HEK293 (cell line): ENCODE data around the gene NEK7.

Experiments used
- CTCF ChIA-PET: fragments of 350-600 bp; formaldehyde crosslinking; extraction: SDS; loops from one replicate; lab custom pipeline; 2021; ENCODE audit warnings: antibody characterized with exemption; lab: Yijun Ruan, JAX
- POLR2A ChIA-PET: fragments of 300-600 bp; formaldehyde crosslinking; extraction: SDS; loops from one replicate; lab custom pipeline; 2020; ENCODE audit warnings: antibody characterized with exemption, inconsistent platforms; lab: Yijun Ruan, JAX
- H3K27ac ChIP-seq: fragments of 200-500 bp; sonication (Bioruptor generic); 2 replicates; pipeline ENCODE4 v1.5.1; 2014; ENCODE audit warnings: low read depth, low read length, control low read depth, inconsistent platforms; ENCODE audit errors: extremely low read depth
- H3K36me3 ChIP-seq, 2 experiments: fragments of 200-500 bp in 1 of 2; sonication (Bioruptor generic) in 1 of 2; 1 replicate in 1 of 2; 2 replicates in 1 of 2; pipeline ENCODE4 v1.5.1; 2014 to 2017; ENCODE audit warnings: inconsistent platforms in 2 of 2, low read length in 2 of 2; ENCODE audit not compliant: control insufficient read depth in 2 of 2, insufficient read depth in 1 of 2
- H3K4me1 ChIP-seq: fragments of 200-500 bp; sonication (Bioruptor generic); 2 replicates; pipeline ENCODE4 v1.5.1; 2014; ENCODE audit warnings: mild to moderate bottlenecking, low read length, inconsistent platforms; ENCODE audit not compliant: control insufficient read depth, insufficient read depth
- H3K4me3 ChIP-seq: 2 replicates; pipeline ENCODE4 v1.5.1; 2011; ENCODE audit warnings: low read depth, mild to moderate bottlenecking, control low read depth, low read length, moderate library complexity
- H3K9me3 ChIP-seq: fragments of 200-500 bp; sonication (Bioruptor generic); 2 replicates; pipeline ENCODE4 v1.5.1; 2014; ENCODE audit warnings: low read depth, low read length, inconsistent platforms; ENCODE audit not compliant: control insufficient read depth, insufficient read depth
- HOXD13 ChIP-seq: sonication (generic); formaldehyde crosslinking; IDR thresholded peaks from 2 replicates; pipeline ENCODE4 v1.8.0; 2022; ENCODE audit warnings: missing genetic modification reagents, borderline replicate concordance
- PRDM6 ChIP-seq: fragments of 450-650 bp; formaldehyde crosslinking; IDR thresholded peaks from 2 replicates; pipeline ENCODE4 v1.5.1; 2017; ENCODE audit warnings: missing biosample characterization, missing genetic modification characterization
- RBAK ChIP-seq: fragments of 450-650 bp; formaldehyde crosslinking; IDR thresholded peaks from 2 replicates; pipeline ENCODE4 v1.5.1; 2016; ENCODE audit warnings: missing biosample characterization, missing genetic modification characterization
- SALL2 ChIP-seq: fragments of 450-650 bp; formaldehyde crosslinking; IDR thresholded peaks from 2 replicates; pipeline ENCODE4 v1.5.0; 2017; ENCODE audit warnings: missing biosample characterization, mild to moderate bottlenecking, missing genetic modification characterization, borderline replicate concordance
- SCRT2 ChIP-seq: fragments of 450-650 bp; formaldehyde crosslinking; IDR thresholded peaks from 2 replicates; pipeline ENCODE4 v1.5.1; 2016; ENCODE audit warnings: missing biosample characterization, missing genetic modification characterization
- WT1 ChIP-seq: fragments of 450-650 bp; formaldehyde crosslinking; IDR thresholded peaks from 2 replicates; pipeline ENCODE4 v1.5.1; 2016; ENCODE audit warnings: missing biosample characterization, missing genetic modification characterization
- ZNF140 ChIP-seq: fragments of 450-650 bp; formaldehyde crosslinking; IDR thresholded peaks from 2 replicates; pipeline ENCODE4 v1.5.1; 2016; ENCODE audit warnings: missing biosample characterization, missing genetic modification characterization
- ZNF184 ChIP-seq: fragments of 450-650 bp; IDR thresholded peaks from 2 replicates; pipeline ENCODE4 v1.5.1; 2018; ENCODE audit warnings: missing biosample characterization, mild to moderate bottlenecking, missing genetic modification characterization
- ZNF266 ChIP-seq: fragments of 450-650 bp; formaldehyde crosslinking; IDR thresholded peaks from 2 replicates; pipeline ENCODE4 v1.5.1; 2016; ENCODE audit warnings: missing biosample characterization, missing genetic modification characterization, low read depth
- ZNF280C ChIP-seq: fragments of 450-650 bp; formaldehyde crosslinking; IDR thresholded peaks from 2 replicates; pipeline ENCODE4 v1.5.1; 2016; ENCODE audit warnings: missing biosample characterization, missing genetic modification characterization
- ZNF292 ChIP-seq: fragments of 450-650 bp; formaldehyde crosslinking; IDR thresholded peaks from 2 replicates; pipeline ENCODE4 v1.5.1; 2016; ENCODE audit warnings: low read depth, missing biosample characterization, missing genetic modification characterization, borderline replicate concordance
- ZNF423 ChIP-seq: fragments of 450-650 bp; formaldehyde crosslinking; IDR thresholded peaks from 2 replicates; pipeline ENCODE4 v1.5.1; 2016; ENCODE audit warnings: missing biosample characterization, missing genetic modification characterization
- ZNF548 ChIP-seq: fragments of 450-650 bp; formaldehyde crosslinking; IDR thresholded peaks from 2 replicates; pipeline ENCODE4 v1.5.1; 2016; ENCODE audit warnings: missing biosample characterization, missing genetic modification characterization
- ZNF571 ChIP-seq: fragments of 450-650 bp; formaldehyde crosslinking; IDR thresholded peaks from 2 replicates; pipeline ENCODE4 v1.5.0; 2017; ENCODE audit warnings: missing biosample characterization, missing genetic modification characterization
- ZNF629 ChIP-seq: fragments of 450-650 bp; formaldehyde crosslinking; IDR thresholded peaks from 2 replicates; pipeline ENCODE4 v1.5.1; 2017; ENCODE audit warnings: missing biosample characterization, missing genetic modification characterization
- ZNF660 ChIP-seq: fragments of 450-650 bp; IDR thresholded peaks from 2 replicates; pipeline ENCODE4 v1.5.1; 2018; ENCODE audit warnings: missing biosample characterization, mild to moderate bottlenecking, missing genetic modification characterization
- ZXDB ChIP-seq: fragments of 450-650 bp; formaldehyde crosslinking; IDR thresholded peaks from 2 replicates; pipeline ENCODE4 v1.5.1; 2016; ENCODE audit warnings: missing biosample characterization, missing genetic modification characterization
- TF ChIP-seq, protein P1 (sequence below): fragments of 450-650 bp; IDR thresholded peaks from 2 replicates; pipeline ENCODE4 v1.5.1; 2018; ENCODE audit warnings: missing biosample characterization, mild to moderate bottlenecking, missing genetic modification characterization
- TF ChIP-seq, protein P2 (sequence below): fragments of 450-650 bp; formaldehyde crosslinking; IDR thresholded peaks from 2 replicates; pipeline ENCODE4 v1.5.1; 2016; ENCODE audit warnings: missing biosample characterization, missing genetic modification characterization

The NEK7 gene

DNA sequence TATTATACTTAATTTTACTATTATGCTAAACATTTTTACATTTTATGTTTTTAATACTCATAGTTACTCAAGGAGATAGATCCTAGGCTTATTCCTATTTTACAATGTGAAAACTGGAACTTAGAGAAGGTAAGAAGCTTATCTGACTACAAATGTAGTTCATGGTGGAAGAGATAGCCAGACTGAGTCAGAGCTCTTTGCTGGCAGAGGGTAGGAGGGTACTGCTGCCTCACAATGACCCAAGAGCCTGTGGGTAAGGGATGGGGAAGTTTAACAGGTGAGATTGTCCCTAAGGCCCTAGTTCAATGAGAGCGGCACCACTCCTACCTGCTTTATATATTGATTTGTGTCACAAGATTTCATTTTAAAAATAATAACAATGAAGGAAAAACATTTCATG, 34.1 kb upstream of the NEK7 start:
- H3K36me3 ChIP-seq: no peaks in the 10 kb centered on the region
- no peaks in the 10 kb centered on the region for H3K4me1 ChIP-seq
- no peak overlapping the region for H3K27ac ChIP-seq
- H3K9me3 ChIP-seq: no peaks in the 10 kb centered on the region
- TF ChIP-seq ZNF280C: no peak
- TF ChIP-seq ZNF548 (tag by site-specific recombination): no peak
- TF ChIP-seq RBAK: no peak
- no peak for TF ChIP-seq SCRT2 (tag by site-specific recombination)
- TF ChIP-seq ZNF266 (tag by site-specific recombination): no peak
- TF ChIP-seq, all 188 proteins: peak for 0
- ChIA-PET CTCF (interaction anchor here (0.6 kb wide), 1 partner anchor 971 kb away, joined by 3 read pairs; no protein-coding TSS in a partner anchor), POLR2A (no interaction called here)
- H3K4me3 ChIP-seq: no peak overlapping the region

GRCh38 chr1:198123133-198123532, 33.7 kb upstream of the NEK7 start:
- Histone ChIP-seq H3K9me3 (no peaks in the 10 kb centered on the region), H3K4me3 (no peak overlapping the region), H3K27ac (no peak overlapping the region), H3K36me3 (no peaks in the 10 kb centered on the region), H3K4me1 (no peaks in the 10 kb centered on the region)
- CTCF ChIA-PET: interaction anchor here (0.6 kb wide), 1 partner anchor 971 kb away, joined by 3 read pairs; no protein-coding TSS in a partner anchor
- TF ChIP-seq, protein P1, sequence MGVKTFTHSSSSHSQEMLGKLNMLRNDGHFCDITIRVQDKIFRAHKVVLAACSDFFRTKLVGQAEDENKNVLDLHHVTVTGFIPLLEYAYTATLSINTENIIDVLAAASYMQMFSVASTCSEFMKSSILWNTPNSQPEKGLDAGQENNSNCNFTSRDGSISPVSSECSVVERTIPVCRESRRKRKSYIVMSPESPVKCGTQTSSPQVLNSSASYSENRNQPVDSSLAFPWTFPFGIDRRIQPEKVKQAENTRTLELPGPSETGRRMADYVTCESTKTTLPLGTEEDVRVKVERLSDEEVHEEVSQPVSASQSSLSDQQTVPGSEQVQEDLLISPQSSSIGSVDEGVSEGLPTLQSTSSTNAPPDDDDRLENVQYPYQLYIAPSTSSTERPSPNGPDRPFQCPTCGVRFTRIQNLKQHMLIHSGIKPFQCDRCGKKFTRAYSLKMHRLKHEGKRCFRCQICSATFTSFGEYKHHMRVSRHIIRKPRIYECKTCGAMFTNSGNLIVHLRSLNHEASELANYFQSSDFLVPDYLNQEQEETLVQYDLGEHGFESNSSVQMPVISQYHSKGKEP (tag by site-specific recombination): no peak
- TF ChIP-seq SALL2 (tag by site-specific recombination): no peak
- TF ChIP-seq ZNF423 (tag by site-specific recombination): no peak
- TF ChIP-seq ZXDB (tag by site-specific recombination): no peak
- no peak for TF ChIP-seq ZNF548 (tag by site-specific recombination)
- TF ChIP-seq ZNF292 (tag by site-specific recombination): no peak
- no peak for TF ChIP-seq ZNF184 (tag by site-specific recombination)
- TF ChIP-seq ZNF629 (tag by site-specific recombination): no peak
- POLR2A ChIA-PET: no interaction called here

- H3K9me3 ChIP-seq: no peaks in the 10 kb centered on the region
- POLR2A ChIA-PET: no interaction called here
- H3K4me3 ChIP-seq: no peak overlapping the region
- H3K27ac ChIP-seq: no peak overlapping the region
- H3K36me3 ChIP-seq: no peaks in the 10 kb centered on the region
- TF ChIP-seq WT1 (tag by site-specific recombination): peak; percentile 92
- TF ChIP-seq ZNF660 (tag by site-specific recombination): no peak
- no peaks in the 10 kb centered on the region for H3K4me1 ChIP-seq
- CTCF ChIA-PET: no interaction called here
Measured at GRCh38 chr1:198124673-198125072, 32.1 kb upstream of the NEK7 start.

DNA sequence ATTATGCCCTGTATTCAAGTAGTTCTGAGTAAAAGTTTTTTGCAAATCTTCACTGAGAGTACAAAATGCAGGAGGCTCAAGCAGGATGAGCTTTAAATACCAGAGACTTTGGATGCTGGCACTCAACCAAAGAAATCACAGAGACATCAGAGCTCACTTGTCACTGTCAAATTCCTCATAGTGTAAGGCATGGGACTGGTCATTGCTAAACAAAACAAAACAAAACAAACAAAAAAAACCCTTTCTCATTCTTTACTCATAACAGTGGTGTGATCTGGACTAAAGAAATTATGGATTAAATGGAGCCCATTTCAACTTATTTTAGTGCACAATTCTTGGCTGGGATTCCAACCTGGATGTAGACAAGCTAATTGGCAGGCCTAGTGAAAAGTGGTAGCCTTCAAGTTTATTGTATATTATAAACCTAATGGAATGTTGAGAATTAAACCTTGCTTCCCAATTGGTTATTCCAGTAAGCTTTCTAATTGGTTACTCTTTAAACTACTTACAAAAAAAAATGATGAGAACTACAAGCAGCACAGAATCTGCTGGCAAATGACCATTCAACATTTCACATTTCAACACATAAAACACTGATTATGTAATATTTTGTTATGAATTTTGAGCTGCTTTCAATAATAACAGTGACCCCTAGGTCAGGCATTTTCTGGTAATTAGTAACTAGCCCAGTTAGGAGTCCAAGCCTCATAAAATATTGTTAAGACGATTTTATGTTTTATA, 30.6 kb upstream of the NEK7 start:
- ChIA-PET POLR2A (interaction anchor here (0.7 to 0.8 kb wide), 2 partner anchors 30 to 211 kb away, joined by 3 read pairs; no protein-coding TSS in a partner anchor), CTCF (interaction anchor here (0.9 kb wide), 1 partner anchor 16 kb away, joined by 5 read pairs; no protein-coding TSS in a partner anchor)

More for the DNA sequence above, 30.6 kb upstream of the NEK7 start:
- H3K9me3 ChIP-seq: no peaks in the 10 kb centered on the region
- H3K4me1 ChIP-seq: no peaks in the 10 kb centered on the region
- no peak overlapping the region for H3K4me3 ChIP-seq
- H3K36me3 ChIP-seq: no peaks in the 10 kb centered on the region
- H3K27ac ChIP-seq: no peak overlapping the region
- TF ChIP-seq HOXD13 (CRISPR knock-in tag) (no peak), WT1 (tag by site-specific recombination) (peak; percentile 65), ZNF140 (tag by site-specific recombination) (no peak), PRDM6 (tag by site-specific recombination) (peak; percentile 50; the same call in 1 of the 2 replicates), ZNF571 (no peak)
- TF ChIP-seq, protein P2, sequence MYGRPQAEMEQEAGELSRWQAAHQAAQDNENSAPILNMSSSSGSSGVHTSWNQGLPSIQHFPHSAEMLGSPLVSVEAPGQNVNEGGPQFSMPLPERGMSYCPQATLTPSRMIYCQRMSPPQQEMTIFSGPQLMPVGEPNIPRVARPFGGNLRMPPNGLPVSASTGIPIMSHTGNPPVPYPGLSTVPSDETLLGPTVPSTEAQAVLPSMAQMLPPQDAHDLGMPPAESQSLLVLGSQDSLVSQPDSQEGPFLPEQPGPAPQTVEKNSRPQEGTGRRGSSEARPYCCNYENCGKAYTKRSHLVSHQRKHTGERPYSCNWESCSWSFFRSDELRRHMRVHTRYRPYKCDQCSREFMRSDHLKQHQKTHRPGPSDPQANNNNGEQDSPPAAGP: no peak
- TF ChIP-seq, all 188 proteins: peak for 2
